Astrocyte (in vitro differentiated cells and primary cell): ENCODE results near the gene VAMP1.

Experiments used
- EZH2 ChIP-seq: IDR thresholded peaks from 2 replicates; pipeline ENCODE4 v1.6.1; 2012; ENCODE audit warnings: mild to moderate bottlenecking, low read length, inconsistent platforms; ENCODE audit not compliant: insufficient read depth
- TF ChIP-seq, protein P1 (sequence below): IDR thresholded peaks from 2 replicates; pipeline ENCODE4 v1.5.1; 2011; ENCODE audit warnings: low read depth, mild to moderate bottlenecking, inconsistent platforms, low read length, moderate library complexity; ENCODE audit not compliant: insufficient read depth

DNA sequence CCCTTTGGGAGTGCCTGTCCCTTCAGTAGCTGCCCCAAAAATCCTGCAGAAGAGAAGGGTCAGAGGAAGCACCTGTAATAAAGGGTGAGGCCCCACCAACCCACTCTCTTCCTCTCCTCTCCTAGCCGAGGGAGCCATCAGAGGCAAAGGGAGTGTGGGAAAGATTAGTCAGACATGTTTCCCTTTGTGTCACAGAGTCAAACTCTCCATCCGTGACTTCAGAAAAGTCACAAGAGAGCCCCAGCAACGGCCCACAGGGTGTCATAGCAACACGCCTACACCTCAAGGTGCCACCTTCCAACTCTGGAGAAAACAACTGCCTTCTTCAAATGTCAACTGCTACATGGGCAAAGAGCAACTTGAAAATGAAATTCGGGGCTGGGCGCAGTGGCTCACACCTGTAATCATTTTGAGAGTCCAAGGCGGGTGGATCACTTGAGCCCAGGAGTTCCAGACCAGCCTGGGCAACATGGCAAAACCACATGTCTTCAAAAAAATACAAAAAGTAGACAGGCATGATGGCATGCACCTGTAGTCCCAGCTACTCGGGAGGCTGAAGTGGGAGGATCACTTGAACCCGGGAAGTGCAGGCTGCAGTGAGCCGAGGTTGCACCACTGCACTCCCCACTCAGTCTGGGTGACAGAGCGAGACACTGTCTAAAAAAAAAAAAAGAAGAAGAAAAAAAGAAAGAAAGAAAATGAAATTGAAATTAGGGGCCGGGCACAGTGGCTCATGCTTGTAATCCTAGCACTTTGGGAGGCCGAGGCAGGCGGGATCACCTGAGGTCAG is 43.4 kb downstream of the VAMP1 start:
- TF ChIP-seq, protein P1, sequence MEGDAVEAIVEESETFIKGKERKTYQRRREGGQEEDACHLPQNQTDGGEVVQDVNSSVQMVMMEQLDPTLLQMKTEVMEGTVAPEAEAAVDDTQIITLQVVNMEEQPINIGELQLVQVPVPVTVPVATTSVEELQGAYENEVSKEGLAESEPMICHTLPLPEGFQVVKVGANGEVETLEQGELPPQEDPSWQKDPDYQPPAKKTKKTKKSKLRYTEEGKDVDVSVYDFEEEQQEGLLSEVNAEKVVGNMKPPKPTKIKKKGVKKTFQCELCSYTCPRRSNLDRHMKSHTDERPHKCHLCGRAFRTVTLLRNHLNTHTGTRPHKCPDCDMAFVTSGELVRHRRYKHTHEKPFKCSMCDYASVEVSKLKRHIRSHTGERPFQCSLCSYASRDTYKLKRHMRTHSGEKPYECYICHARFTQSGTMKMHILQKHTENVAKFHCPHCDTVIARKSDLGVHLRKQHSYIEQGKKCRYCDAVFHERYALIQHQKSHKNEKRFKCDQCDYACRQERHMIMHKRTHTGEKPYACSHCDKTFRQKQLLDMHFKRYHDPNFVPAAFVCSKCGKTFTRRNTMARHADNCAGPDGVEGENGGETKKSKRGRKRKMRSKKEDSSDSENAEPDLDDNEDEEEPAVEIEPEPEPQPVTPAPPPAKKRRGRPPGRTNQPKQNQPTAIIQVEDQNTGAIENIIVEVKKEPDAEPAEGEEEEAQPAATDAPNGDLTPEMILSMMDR, result no peak
- no peak for TF ChIP-seq EZH2
